ENCODE results near the gene ARHGAP15. TPM values are rescaled to one million over a fixed set of nuclear protein-coding genes. Genes with fewer than 3 reads are reported as not detected.
"Not testable (repeated sequence)": the region's sequence is repeated elsewhere in the genome, so short reads cannot be mapped to it uniquely, and the experiment has no call there.

ARHGAP15 gene
- total and polyA plus RNA-seq, 7 experiments from 2014 or later = 164 to 311 (median 201) TPM

DNA sequence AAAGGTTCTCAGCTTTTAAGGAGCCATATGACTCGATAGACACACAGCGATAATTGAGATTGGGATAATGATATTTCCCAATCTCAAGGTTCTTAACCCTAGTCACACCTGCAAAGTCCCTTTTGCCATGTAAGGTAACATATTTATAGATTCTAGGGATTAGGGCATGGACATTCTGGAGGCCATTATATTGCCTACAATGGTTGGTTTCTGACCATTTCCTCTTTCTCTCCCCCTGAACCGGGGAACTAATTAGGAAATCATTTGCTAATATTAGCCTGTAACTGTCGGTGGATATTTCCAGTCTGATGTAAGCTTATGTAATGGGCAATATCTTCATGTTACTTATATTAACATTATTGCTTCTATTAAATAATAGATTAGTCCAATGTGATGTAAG, 40.8 kb upstream of the ARHGAP15 start:
- intact Hi-C loops (cut with micrococcal nuclease) = no loop called here

GRCh38 chr2:143089520-143089919, 39.7 kb upstream of the ARHGAP15 start:
- CTCF ChIA-PET, POLR2A ChIA-PET: not testable (repeated sequence)

More for the DNA sequence above, 40.8 kb upstream of the ARHGAP15 start:
- H3K27me3 ChIP-seq (ENCODE audit: control insufficient read depth in 2 of 2, insufficient read depth in 2 of 2, low read length in 2 of 2) = no peaks in the 10 kb centered on the region
- Mint-ChIP-seq H3K27ac (no peak overlapping the region), H3K27me3 (no peaks in the 10 kb centered on the region), H3K4me1 (peaks cover 0 to 26% (median 5%) of the 10 kb centered on the region in 7 donors), H3K9me3 (no peaks in the 10 kb centered on the region), H3K4me3 (no peak overlapping the region), H3K36me3 (no peaks in the 10 kb centered on the region)
- no peak overlapping the region for H3K27ac ChIP-seq (ENCODE audit: low read depth, low read length)
- ATAC-seq (no peak), DNase-seq (no peak)
- CTCF ChIA-PET = no interaction called here
- POLR2A ChIA-PET = no interaction called here
- no peaks in the 10 kb centered on the region for H3K9me3 ChIP-seq (ENCODE audit: control insufficient read depth in 2 of 3, low read length in 3 of 3)
- no peaks in the 10 kb centered on the region for H3K36me3 ChIP-seq (ENCODE audit: control insufficient read depth in 2 of 3, insufficient read depth in 3 of 3, low read length in 3 of 3)
- H3K4me3 ChIP-seq (ENCODE audit: low read length) = no peak overlapping the region
- H3K4me1 ChIP-seq (ENCODE audit: control insufficient read depth in 2 of 2, insufficient read depth in 2 of 2, low read length in 2 of 2) = peaks cover 0 to 10% of the 10 kb centered on the region in 2 donors

GRCh38 chr2:143110758-143111428, 18.3 kb upstream of the ARHGAP15 start:
- Histone ChIP-seq H3K36me3 (ENCODE audit: control insufficient read depth in 2 of 3, insufficient read depth in 3 of 3, low read length in 3 of 3) (no peaks in the 10 kb centered on the region), H3K27ac (ENCODE audit: low read depth, low read length) (no peak overlapping the region), H3K27me3 (ENCODE audit: control insufficient read depth in 2 of 2, insufficient read depth in 2 of 2, low read length in 2 of 2) (no peaks in the 10 kb centered on the region), H3K4me3 (ENCODE audit: low read length) (no peak overlapping the region), H3K4me1 (ENCODE audit: control insufficient read depth in 2 of 2, insufficient read depth in 2 of 2, low read length in 2 of 2) (peaks cover 0 to 20% of the 10 kb centered on the region in 2 donors), H3K9me3 (ENCODE audit: control insufficient read depth in 2 of 3, low read length in 3 of 3) (no peaks in the 10 kb centered on the region)
- Mint-ChIP-seq H3K4me3 (peak overlapping the region in 4 of 10 donors; percentile 10 to 69 (median 60)), H3K36me3 (no peaks in the 10 kb centered on the region), H3K4me1 (peaks cover 9 to 45% (median 38%) of the 10 kb centered on the region in 7 donors), H3K27ac (peak overlapping the region in 7 of 9 donors; percentile 17 to 83 (median 71)), H3K27me3 (peaks cover 0 to 7% (median 6%) of the 10 kb centered on the region in 5 donors), H3K9me3 (peaks cover 0 to 2% (median 0%) of the 10 kb centered on the region in 11 donors)
- ChIA-PET CTCF (interaction anchor here (0.6 to 5.6 kb wide), 32 partner anchors 8 to 313 kb away, joined by 3 to 79 read pairs (median 4); partner anchors contain the start of gene ARHGAP15), POLR2A (interaction anchor here (0.6 to 5.3 kb wide), 8 partner anchors 15 to 154 kb away, joined by 3 to 31 read pairs (median 6); partner anchors contain the start of gene ARHGAP15)
- DNase-seq (peak; percentile 18 to 70 (median 61)), ATAC-seq (peak; percentile 90)
- intact Hi-C loops (cut with micrococcal nuclease) = loop anchor here (1.0 to 2.0 kb wide), 7 partner anchors 18 to 171 kb away; partner anchors contain the start of gene ARHGAP15 (in 2 of the 2)

More at GRCh38 chr2:143089520-143089919, 39.7 kb upstream of the ARHGAP15 start:
- H3K27ac Mint-ChIP-seq; H3K9me3 ChIP-seq (ENCODE audit: control insufficient read depth in 2 of 3, low read length in 3 of 3); DNase-seq; H3K4me3 ChIP-seq (ENCODE audit: low read length); H3K36me3 ChIP-seq (ENCODE audit: control insufficient read depth in 2 of 3, insufficient read depth in 3 of 3, low read length in 3 of 3); H3K36me3 Mint-ChIP-seq; H3K4me3 Mint-ChIP-seq; H3K4me1 ChIP-seq (ENCODE audit: control insufficient read depth in 2 of 2, insufficient read depth in 2 of 2, low read length in 2 of 2); H3K9me3 Mint-ChIP-seq; H3K27ac ChIP-seq (ENCODE audit: low read depth, low read length); H3K27me3 ChIP-seq (ENCODE audit: control insufficient read depth in 2 of 2, insufficient read depth in 2 of 2, low read length in 2 of 2); H3K27me3 Mint-ChIP-seq; ATAC-seq; intact Hi-C loops (cut with micrococcal nuclease): not testable (repeated sequence)
- H3K4me1 Mint-ChIP-seq = peaks cover 0 to 16% (median 3%) of the 10 kb centered on the region in 7 donors

DNA sequence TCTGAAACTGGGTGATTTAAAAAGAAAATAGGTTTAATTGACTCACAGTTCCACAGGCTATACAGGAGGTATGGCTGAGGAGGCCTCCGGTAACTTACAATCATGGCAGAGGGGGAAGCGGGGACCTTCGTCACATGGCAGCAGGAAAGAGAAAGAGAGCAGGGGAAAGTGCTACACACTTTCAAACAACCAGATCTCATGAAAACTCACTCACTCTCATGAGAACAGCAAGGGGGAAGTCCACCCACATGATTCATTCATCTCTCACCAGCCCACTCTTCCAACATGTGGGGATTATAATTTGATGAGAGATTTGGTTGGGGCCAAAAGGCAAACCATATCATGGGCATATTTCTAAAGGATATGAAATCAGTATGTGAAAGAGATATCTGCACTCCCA, 12.0 kb upstream of the ARHGAP15 start:
- H3K9me3 Mint-ChIP-seq = peaks cover 0 to 10% (median 3%) of the 10 kb centered on the region in 11 donors
- H3K4me3 Mint-ChIP-seq = no peak overlapping the region
- DNase-seq = no peak
- Histone ChIP-seq H3K9me3 (ENCODE audit: control insufficient read depth in 2 of 3, low read length in 3 of 3) (no peaks in the 10 kb centered on the region), H3K4me1 (ENCODE audit: control insufficient read depth in 2 of 2, insufficient read depth in 2 of 2, low read length in 2 of 2) (peaks cover 0 to 28% of the 10 kb centered on the region in 2 donors), H3K36me3 (ENCODE audit: control insufficient read depth in 2 of 3, insufficient read depth in 3 of 3, low read length in 3 of 3) (no peaks in the 10 kb centered on the region), H3K4me3 (ENCODE audit: low read length) (no peak overlapping the region), H3K27ac (ENCODE audit: low read depth, low read length) (no peak overlapping the region), H3K27me3 (ENCODE audit: control insufficient read depth in 2 of 2, insufficient read depth in 2 of 2, low read length in 2 of 2) (no peaks in the 10 kb centered on the region)
- intact Hi-C loops (cut with micrococcal nuclease) = no loop called here
- CTCF ChIA-PET = no interaction called here
- peaks cover 28 to 50% (median 32%) of the 10 kb centered on the region in 7 donors for H3K4me1 Mint-ChIP-seq
- ATAC-seq = no peak
- H3K27ac Mint-ChIP-seq = peak overlapping the region in 1 of 9 donors; percentile 35
- H3K36me3 Mint-ChIP-seq = peaks cover 0 to 27% (median 0%) of the 10 kb centered on the region in 5 donors
- POLR2A ChIA-PET = interaction anchor here (1.2 kb wide), 1 partner anchor 11 kb away, joined by 8 read pairs; no protein-coding TSS in a partner anchor
- peaks cover 0 to 3% (median 0%) of the 10 kb centered on the region in 5 donors for H3K27me3 Mint-ChIP-seq

GRCh38 chr2:143121079-143121478, 8.1 kb upstream of the ARHGAP15 start:
- peak overlapping the region in 5 of 9 donors; percentile 33 to 78 (median 49) for H3K27ac Mint-ChIP-seq
- Histone ChIP-seq H3K9me3 (ENCODE audit: control insufficient read depth in 2 of 3, low read length in 3 of 3) (no peaks in the 10 kb centered on the region), H3K4me3 (ENCODE audit: low read length) (no peak overlapping the region), H3K4me1 (ENCODE audit: control insufficient read depth in 2 of 2, insufficient read depth in 2 of 2, low read length in 2 of 2) (peaks cover 17 to 40% of the 10 kb centered on the region in 2 donors), H3K27me3 (ENCODE audit: control insufficient read depth in 2 of 2, insufficient read depth in 2 of 2, low read length in 2 of 2) (no peaks in the 10 kb centered on the region), H3K27ac (ENCODE audit: low read depth, low read length) (no peak overlapping the region), H3K36me3 (ENCODE audit: control insufficient read depth in 2 of 3, insufficient read depth in 3 of 3, low read length in 3 of 3) (no peaks in the 10 kb centered on the region)
- H3K27me3 Mint-ChIP-seq = peaks cover 0 to 3% (median 0%) of the 10 kb centered on the region in 5 donors
- ATAC-seq (no peak), DNase-seq (no peak)
- peaks cover 0 to 10% (median 3%) of the 10 kb centered on the region in 11 donors for H3K9me3 Mint-ChIP-seq
- peaks cover 4 to 33% (median 15%) of the 10 kb centered on the region in 7 donors for H3K4me1 Mint-ChIP-seq
- intact Hi-C loops (cut with micrococcal nuclease) = loop anchor here (1.0 to 10.0 kb wide), 2 partner anchors 8 to 1064 kb away; partner anchors contain the start of gene ARHGAP15 (in 1 of the 2)
- peak overlapping the region in 4 of 10 donors; percentile 2 to 69 (median 34) for H3K4me3 Mint-ChIP-seq
- ChIA-PET CTCF (interaction anchor here (1.0 to 1.7 kb wide), 4 partner anchors 10 to 102 kb away, joined by 3 to 17 read pairs (median 4); no protein-coding TSS in a partner anchor), POLR2A (interaction anchor here (0.6 to 1.4 kb wide), 6 partner anchors 8 to 35 kb away, joined by 3 to 7 read pairs (median 3); partner anchors contain the start of gene ARHGAP15)
- peaks cover 0 to 27% (median 0%) of the 10 kb centered on the region in 5 donors for H3K36me3 Mint-ChIP-seq

- Histone ChIP-seq H3K36me3 (ENCODE audit: control insufficient read depth in 2 of 3, insufficient read depth in 3 of 3, low read length in 3 of 3) (no peaks in the 10 kb centered on the region), H3K27ac (ENCODE audit: low read depth, low read length) (no peak overlapping the region), H3K27me3 (ENCODE audit: control insufficient read depth in 2 of 2, insufficient read depth in 2 of 2, low read length in 2 of 2) (no peaks in the 10 kb centered on the region), H3K4me1 (ENCODE audit: control insufficient read depth in 2 of 2, insufficient read depth in 2 of 2, low read length in 2 of 2) (peaks cover 25 to 44% of the 10 kb centered on the region in 2 donors), H3K4me3 (ENCODE audit: low read length) (no peak overlapping the region), H3K9me3 (ENCODE audit: control insufficient read depth in 2 of 3, low read length in 3 of 3) (no peaks in the 10 kb centered on the region)
- DNase-seq (no peak), ATAC-seq (peak; percentile 40)
- no peak overlapping the region for H3K4me3 Mint-ChIP-seq
- H3K27me3 Mint-ChIP-seq = peaks cover 0 to 3% (median 0%) of the 10 kb centered on the region in 5 donors
- CTCF ChIA-PET = interaction anchor here (0.5 to 1.0 kb wide), 4 partner anchors 10 to 102 kb away, joined by 3 to 6 read pairs (median 4); no protein-coding TSS in a partner anchor
- peaks cover 0 to 21% (median 0%) of the 10 kb centered on the region in 5 donors for H3K36me3 Mint-ChIP-seq
- peaks cover 3 to 35% (median 18%) of the 10 kb centered on the region in 7 donors for H3K4me1 Mint-ChIP-seq
- intact Hi-C loops (cut with micrococcal nuclease) = loop anchor here (1.0 to 10.0 kb wide), 2 partner anchors 7 to 1063 kb away; partner anchors contain the start of gene ARHGAP15 (in 1 of the 2)
- H3K9me3 Mint-ChIP-seq = peaks cover 0 to 8% (median 2%) of the 10 kb centered on the region in 11 donors
- POLR2A ChIA-PET = interaction anchor here (0.8 to 2.6 kb wide), 3 partner anchors 9 to 13 kb away, joined by 4 to 11 read pairs (median 4); no protein-coding TSS in a partner anchor
- H3K27ac Mint-ChIP-seq = no peak overlapping the region
Measured at GRCh38 chr2:143121957-143122356, 7.3 kb upstream of the ARHGAP15 start.

Measured in naive thymus-derived CD4-positive, alpha-beta T cell (primary cell).